ENCODE measurements around the gene PNPO. TPM values are rescaled to one million over a fixed set of nuclear protein-coding genes. Genes with fewer than 3 reads are reported as not detected.

The PNPO gene
- total and polyA plus RNA-seq, 4 donors = 27.8 to 102 (median 51.3) TPM

- no peak for DNase-seq (ENCODE audit: low spot score)
- no peak for TF ChIP-seq FOXA1 (IDR thresholded peaks at IDR 0.05)
- peak in 1 of 2 donors; percentile 22 for TF ChIP-seq GABPA (IDR thresholded peaks at IDR 0.05 in 1 of 2, conservative IDR thresholded peaks at IDR 0.05 in 1 of 2)
- peak; percentile 27 for TF ChIP-seq TAF1 (conservative IDR thresholded peaks at IDR 0.05)
- TF ChIP-seq NR2F2 (IDR thresholded peaks at IDR 0.05) = no peak
- TF ChIP-seq RXRA (IDR thresholded peaks at IDR 0.05) = peak; percentile 93 to 95
- no peak for TF ChIP-seq HNF4G (IDR thresholded peaks at IDR 0.05)
- TF ChIP-seq ATF3 (IDR thresholded peaks at IDR 0.05) = peak; percentile 60
- TF ChIP-seq SP1 (IDR thresholded peaks at IDR 0.05) = peak; percentile 79
- peak; percentile 53 for TF ChIP-seq REST (IDR thresholded peaks at IDR 0.05)
- peak; percentile 38 for TF ChIP-seq ZBTB33 (IDR thresholded peaks at IDR 0.05)
- TF ChIP-seq JUND (IDR thresholded peaks at IDR 0.05) = peak; percentile 20 to 84
- TF ChIP-seq YY1 (IDR thresholded peaks at IDR 0.05) = peak; percentile 29
- TF ChIP-seq MAX (IDR thresholded peaks at IDR 0.05) = peak; percentile 85
- no peak for TF ChIP-seq CTCF (IDR thresholded peaks at IDR 0.05; ENCODE audit: low read depth, low read length, missing input control)
- TF ChIP-seq HNF4A (conservative IDR thresholded peaks at IDR 0.05) = peak; percentile 69 to 85
- TF ChIP-seq RAD21 (IDR thresholded peaks at IDR 0.05) = peak in 1 of 2 donors; percentile 26
- TF ChIP-seq FOXA2 (IDR thresholded peaks at IDR 0.05) = no peak
- Histone ChIP-seq H3K4me1 (ENCODE audit: control insufficient read depth in 4 of 4, insufficient read depth in 4 of 4, low read length in 3 of 4) (peaks cover 21 to 77% (median 68%) of the 10 kb centered on the region in 4 donors), H3K9ac (ENCODE audit: low read depth in 1 of 2, low read length in 2 of 2) (peak overlapping the region; percentile 22 to 68), H3K27ac (ENCODE audit: low read depth in 1 of 2, low read length in 2 of 2) (peak overlapping the region; percentile 92 to 94), H3K36me3 (ENCODE audit: control insufficient read depth in 4 of 4, insufficient read depth in 3 of 4, low read depth in 1 of 4, low read length in 3 of 4) (peaks cover 0 to 6% (median 4%) of the 10 kb centered on the region in 4 donors), H3K27me3 (ENCODE audit: control insufficient read depth in 4 of 4, insufficient read depth in 4 of 4, low read length in 3 of 4) (no peaks in the 10 kb centered on the region), H3K4me3 (ENCODE audit: low read depth in 1 of 3, low read length in 3 of 3) (peak overlapping the region in 2 of 3 donors; percentile 14 to 15), H3K9me3 (ENCODE audit: control insufficient read depth in 4 of 4, low read length in 3 of 4) (no peaks in the 10 kb centered on the region)
- WGBS = 16% methylated on average over 5 of the region's 5 CpGs
Measured at GRCh38 chr17:47948706-47949196, 7.4 kb downstream of the PNPO start.
